NCI-H1417 treated with DMSO at 0.1 percent for 48 hours (cell line): ENCODE results near the gene LIM2.

Source experiments
- DNase-seq: peaks from one replicate; lab custom pipeline; 2025; lab: John Stamatoyannopoulos, UW

Gene LIM2

DNA sequence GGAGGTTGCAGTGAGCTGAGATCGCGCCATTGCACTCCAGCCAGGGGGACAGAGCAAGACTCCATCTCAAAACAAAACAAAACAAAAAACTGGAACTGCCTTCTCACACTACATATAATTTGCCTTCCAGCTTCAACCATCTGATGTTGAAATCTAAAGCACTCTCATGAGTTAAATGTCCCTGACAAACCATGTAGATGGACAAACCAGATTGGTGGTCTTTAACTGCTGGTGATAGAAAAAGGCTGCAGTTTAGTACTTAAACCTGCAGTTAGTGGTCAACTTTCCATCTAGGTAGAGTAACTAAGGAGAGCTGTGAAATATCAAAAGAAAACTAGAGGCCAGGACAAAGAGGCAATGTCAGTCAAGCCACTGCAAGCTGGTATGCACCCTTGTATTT, 8.4 kb upstream of the LIM2 start:
- DNase-seq: no peak

DNA sequence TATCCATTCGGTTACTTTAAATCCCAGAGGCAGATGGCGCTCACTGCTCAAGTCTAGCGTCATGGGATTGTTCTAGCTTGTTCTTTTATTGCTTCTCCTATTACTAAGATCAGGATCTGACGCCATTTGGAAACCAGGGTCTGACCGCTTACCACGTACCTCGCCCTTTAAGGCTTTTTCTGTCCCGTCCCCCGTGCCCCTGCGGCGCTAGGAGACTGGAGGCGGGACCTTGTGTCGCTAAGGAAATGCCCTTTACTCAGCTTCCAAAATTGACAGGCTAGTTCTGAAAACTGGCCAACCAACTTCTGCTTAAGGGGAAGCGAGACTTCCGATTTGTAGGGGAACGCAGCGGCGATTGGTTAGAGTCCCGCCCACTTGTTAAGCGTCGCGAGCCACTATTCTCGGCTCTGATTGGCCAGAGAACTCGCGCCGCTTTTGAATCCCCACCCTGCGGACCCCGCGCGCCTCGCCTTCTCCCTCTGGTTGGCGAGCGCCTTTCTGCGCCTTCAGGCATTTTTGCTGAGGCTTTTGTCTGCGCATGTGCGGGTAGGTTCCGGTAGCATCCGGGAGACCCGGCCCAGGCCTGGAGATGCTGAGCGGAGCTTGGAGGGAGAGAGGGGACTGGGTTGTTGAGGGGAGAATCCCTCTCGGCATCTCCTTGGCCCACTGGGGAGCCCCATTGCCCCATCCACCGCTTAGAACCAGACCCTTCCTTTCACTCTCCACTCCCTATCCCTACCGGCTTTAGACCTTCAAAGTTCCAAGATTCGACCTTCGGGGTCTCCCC, 6.5 kb upstream of the LIM2 start:
- no peak for DNase-seq

- DNase-seq: no peak
Observed at GRCh38 chr19:51392701-51393100, 4.9 kb upstream of the LIM2 start.

DNA sequence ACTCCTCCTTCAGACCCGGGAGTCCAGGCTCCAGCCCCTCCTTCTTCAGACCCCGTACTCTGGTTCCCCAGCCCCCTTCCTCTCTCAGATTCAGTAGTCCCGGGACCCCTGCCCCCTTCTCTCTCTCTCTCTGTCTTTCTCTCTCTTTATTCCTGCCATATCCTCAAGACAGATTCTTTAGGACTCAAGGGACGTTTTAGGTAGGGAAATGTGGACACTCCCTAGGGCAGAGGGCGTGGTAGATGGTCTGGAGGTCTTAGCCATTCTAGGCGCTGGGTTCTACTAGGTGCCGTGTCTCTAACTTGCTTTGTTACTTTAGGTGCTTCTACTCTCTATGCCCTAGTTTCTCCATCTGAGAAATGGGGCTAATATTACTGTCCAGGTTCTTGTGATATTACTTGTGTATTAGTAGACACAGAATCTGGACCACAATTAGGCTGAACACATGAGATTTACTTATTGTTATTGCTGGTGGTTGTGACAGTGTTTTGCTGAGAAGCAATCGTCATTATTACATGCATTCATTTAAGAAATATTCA, 3.4 kb upstream of the LIM2 start:
- no peak for DNase-seq

GRCh38 chr19:51389143-51389542, 1.4 kb upstream of the LIM2 start:
- DNase-seq: no peak

DNA sequence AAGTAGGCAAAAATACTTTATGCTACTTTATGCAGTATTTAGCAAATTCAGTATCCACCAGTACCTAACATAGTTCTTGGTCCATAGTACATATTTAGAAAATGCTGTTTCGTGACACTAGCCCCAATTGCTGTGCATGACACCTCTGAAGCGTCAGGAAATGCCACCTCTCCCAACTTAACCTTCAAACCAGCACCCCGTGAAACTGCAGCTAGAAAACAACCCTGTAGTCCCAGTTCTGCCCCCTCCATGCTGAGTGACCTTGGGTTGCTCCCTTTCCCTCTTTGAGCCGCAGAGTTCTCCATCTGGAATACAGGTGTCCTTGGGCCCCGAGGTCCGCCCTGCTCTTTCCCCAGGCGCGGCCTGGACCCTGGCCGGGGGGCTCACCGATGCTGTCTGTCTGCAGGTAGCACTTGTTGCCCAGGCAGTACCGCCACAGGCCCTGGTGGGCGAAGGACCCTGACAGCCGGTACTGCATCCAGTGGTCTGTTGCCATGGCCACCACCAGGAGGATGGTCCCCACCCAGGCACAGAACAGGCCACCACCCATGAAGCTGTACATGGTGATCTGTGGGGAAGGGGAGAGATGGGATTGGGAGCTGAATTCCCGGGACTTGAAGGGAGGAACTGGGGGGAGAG, 773 bp downstream of the LIM2 start:
- DNase-seq: no peak

GRCh38 chr19:51382004-51382403, 5.8 kb downstream of the LIM2 start:
- no peak for DNase-seq

GRCh38 chr19:51380379-51380778, 7.4 kb downstream of the LIM2 start:
- no peak for DNase-seq

GRCh38 chr19:51377422-51377821, 10.4 kb downstream of the LIM2 start:
- no peak for DNase-seq

GRCh38 chr19:51375504-51376221, 12.1 kb downstream of the LIM2 start:
- DNase-seq: no peak

GRCh38 chr19:51372649-51373504, 14.9 kb downstream of the LIM2 start, which contains the start of gene NKG7:
TSS of gene NKG7 (minus strand) at chr19:51372654. CDS start at chr19:51372535, 119 bp downstream.
- no peak for DNase-seq

- no peak for DNase-seq
Observed at GRCh38 chr19:51372021-51372648, 15.6 kb downstream of the LIM2 start.

GRCh38 chr19:51371186-51371690, 16.5 kb downstream of the LIM2 start:
- DNase-seq: no peak

DNA sequence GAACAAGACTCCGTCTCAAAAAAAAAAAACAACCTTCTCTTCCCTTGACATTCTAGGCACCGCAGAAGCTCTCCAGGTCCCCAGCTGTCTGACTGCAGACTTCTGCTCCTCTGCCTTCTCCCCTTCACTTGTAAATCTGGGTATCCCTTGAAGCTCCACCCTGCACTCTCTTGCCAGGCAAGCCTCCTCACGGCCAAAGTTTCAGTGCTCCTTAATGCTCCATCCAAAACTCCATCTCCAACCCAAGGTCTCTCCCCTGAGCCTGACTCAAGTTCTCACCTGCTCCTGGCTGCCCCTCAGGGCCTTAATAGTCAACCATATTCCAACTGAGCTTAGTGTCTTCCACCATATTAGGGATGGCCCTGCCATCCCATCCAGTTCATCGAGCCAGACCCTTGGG, 17.5 kb downstream of the LIM2 start:
- no peak for DNase-seq

- DNase-seq: no peak
Observed at GRCh38 chr19:51368366-51369282, 19.1 kb downstream of the LIM2 start, which contains the start of gene CLDND2. TSS of gene CLDND2 (minus strand) at chr19:51369003. CDS start at chr19:51368577, 426 bp downstream.

DNA sequence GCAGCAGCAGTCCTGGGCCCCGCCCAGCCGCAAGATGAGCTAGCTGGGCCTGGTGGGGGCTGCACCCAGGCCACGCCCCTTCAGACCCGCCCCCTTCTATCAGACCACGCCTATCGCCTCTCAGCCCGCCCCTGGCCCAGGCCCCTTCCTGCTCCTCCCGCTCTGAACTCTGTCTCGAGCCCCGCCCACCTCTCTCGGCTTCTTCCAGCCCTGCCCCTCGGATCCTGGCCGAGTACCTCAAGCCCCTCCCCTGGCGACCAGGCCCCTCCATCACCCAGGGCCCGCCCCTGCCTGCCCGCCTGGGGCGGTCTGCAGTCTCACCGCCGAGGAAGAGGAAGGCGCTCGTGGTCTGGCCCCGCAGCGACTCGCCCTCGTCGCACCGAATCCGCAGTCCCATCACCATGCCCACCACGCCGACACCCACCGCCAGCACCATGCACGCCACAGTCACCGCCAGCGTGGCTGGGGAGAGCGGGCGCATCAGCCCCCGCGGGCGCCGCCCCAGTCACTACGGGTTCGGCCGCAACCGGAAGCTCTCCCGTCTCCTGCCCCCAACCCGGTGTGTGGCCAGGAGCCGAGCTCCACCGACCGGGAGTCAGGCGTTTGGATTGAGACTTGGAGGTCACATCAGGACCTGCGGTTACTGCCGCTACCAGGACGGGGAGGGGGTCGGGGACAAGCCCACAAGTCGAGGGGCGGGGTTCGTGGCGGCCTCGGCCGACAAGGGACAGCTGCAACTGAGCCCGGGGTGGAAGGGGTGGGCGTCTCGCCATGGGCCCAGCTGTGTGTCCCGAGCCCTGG, 20.0 kb downstream of the LIM2 start:
- no peak for DNase-seq

DNA sequence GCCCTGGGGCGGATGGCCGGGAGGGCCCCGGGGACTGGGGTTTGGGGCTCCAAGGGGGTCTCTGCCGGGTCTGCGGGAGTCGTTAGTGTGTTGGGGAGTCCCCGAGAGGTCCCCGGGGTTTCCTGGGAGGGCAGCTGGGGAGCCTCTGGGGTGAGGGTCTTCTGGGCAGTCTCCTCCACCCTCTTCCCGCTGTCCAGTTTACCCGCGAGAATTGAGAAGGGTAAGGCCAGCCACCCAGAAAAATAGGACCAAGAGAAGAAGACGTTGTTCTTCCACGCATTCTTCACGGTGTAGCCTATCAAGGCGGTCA, 20.6 kb downstream of the LIM2 start:
- DNase-seq: no peak

DNA sequence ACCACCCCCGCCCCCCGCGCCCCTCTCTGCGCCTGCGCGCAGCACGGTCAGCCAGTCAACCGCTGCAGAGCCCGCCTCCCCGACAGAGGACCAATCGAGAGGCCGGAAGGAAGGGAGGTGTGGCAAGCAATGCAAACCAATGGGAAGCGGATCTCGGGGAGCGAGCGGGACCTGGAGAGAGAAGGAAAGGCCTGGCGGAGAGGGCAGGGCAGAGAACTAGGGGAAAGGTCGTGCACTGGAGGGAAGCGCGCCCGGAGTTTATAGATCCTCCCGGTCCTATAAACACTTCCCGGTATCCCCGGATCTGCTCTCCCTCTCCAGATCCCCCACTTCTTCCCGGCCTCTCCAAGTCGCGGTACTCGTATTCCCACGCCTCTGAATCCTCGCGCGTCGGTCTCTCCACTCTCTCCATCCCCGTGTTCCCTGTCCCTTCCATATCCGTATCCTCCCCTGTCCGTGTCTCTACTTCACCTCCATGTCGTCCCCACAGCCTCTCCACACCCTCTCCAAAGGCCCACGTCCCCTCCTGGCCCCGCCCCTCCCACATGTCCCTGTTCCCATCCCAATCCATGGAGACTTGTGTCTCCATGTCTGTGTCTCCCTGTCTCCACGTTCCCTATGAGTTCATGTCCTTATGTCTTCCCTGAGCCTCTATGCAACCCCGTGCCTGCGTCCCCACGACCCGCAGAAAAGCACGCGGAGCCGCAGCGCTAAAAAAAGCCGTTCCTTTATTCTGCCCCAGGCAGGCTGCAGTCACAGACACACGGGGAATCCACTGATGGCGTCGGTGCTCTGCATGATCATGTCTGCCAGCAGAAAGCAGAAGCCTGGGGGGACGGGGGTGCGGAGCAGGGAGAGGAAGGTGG, 21.2 kb downstream of the LIM2 start:
- DNase-seq: no peak
